IMR-90 (cell line): ENCODE data around the gene KLHL3. TPM values are rescaled to one million over a fixed set of nuclear protein-coding genes. Genes with fewer than 3 reads are reported as not detected.

ENCODE experiments used
- ATAC-seq: fragments of 200-7000 bp; cut with Tn5 transposase; 2 replicates; pipeline ENCODE4 v1.9.1; 2020; ENCODE audit warnings: low read depth, mild to moderate bottlenecking, moderate library complexity
- BruUV-seq: library from RNA; stranded (reverse); fragments of 400-500 nt; replicated peaks from 2 replicates; lab custom pipeline; 2021; lab: Mats Ljungman, UMichigan
- CTCF ChIA-PET: fragments of 300-600 bp; formaldehyde crosslinking; extraction: SDS; loops from one replicate; lab custom pipeline; 2021; ENCODE audit warnings: antibody characterized with exemption; lab: Yijun Ruan, JAX
- POLR2A ChIA-PET: fragments of 300-600 bp; sonication (Branson Sonifier 250); formaldehyde crosslinking; loops from one replicate; lab custom pipeline; 2022; ENCODE audit warnings: antibody characterized with exemption; ENCODE audit not compliant: unreplicated experiment; lab: Charles Lee
- DNase-seq: peaks from one replicate; pipeline ENCODE4 v3.0.0; 2013
- H2AFZ ChIP-seq: replicated peaks from 2 replicates; pipeline ENCODE3; 2013; ENCODE audit warnings: low read length, mild to moderate bottlenecking; ENCODE audit not compliant: poor library complexity
- H2AK5ac ChIP-seq: 2 replicates; pipeline ENCODE4 v1.6.1; 2013; ENCODE audit warnings: low read depth, low read length, inconsistent platforms
- H2AK9ac ChIP-seq: replicated peaks from 2 replicates; pipeline ENCODE3; 2013; ENCODE audit warnings: mild to moderate bottlenecking, low read depth, low read length, moderate library complexity; ENCODE audit not compliant: poor library complexity
- H2BK120ac ChIP-seq: 2 replicates; pipeline ENCODE4 v1.6.1; 2013; ENCODE audit warnings: low read depth, low read length, inconsistent platforms
- H2BK15ac ChIP-seq: 3 replicates; pipeline ENCODE4 v1.6.1; 2013; ENCODE audit warnings: low read depth, low read length, inconsistent platforms
- H2BK20ac ChIP-seq: 2 replicates; pipeline ENCODE4 v1.6.1; 2013; ENCODE audit warnings: low read depth, mild to moderate bottlenecking, inconsistent platforms, low read length, moderate library complexity
- H2BK5ac ChIP-seq: 2 replicates; pipeline ENCODE4 v1.6.1; 2013; ENCODE audit warnings: mild to moderate bottlenecking, low read depth, low read length, inconsistent platforms; ENCODE audit not compliant: poor library complexity, severe bottlenecking
- H3K14ac ChIP-seq: replicated peaks from 2 replicates; pipeline ENCODE4 v1.6.1; 2013; ENCODE audit warnings: low read depth, low read length, inconsistent platforms
- H3K18ac ChIP-seq: 2 replicates; pipeline ENCODE4 v1.6.1; 2013; ENCODE audit warnings: low read depth, low read length, control low read depth
- H3K23ac ChIP-seq: 2 replicates; pipeline ENCODE4 v1.6.1; 2013; ENCODE audit warnings: low read depth, low read length, inconsistent platforms
- H3K27ac ChIP-seq: 2 replicates; pipeline ENCODE4 v1.5.1; 2013; ENCODE audit warnings: mild to moderate bottlenecking, control low read depth, low read length; ENCODE audit not compliant: insufficient read depth
- H3K27me3 ChIP-seq: 2 replicates; pipeline ENCODE4 v1.6.1; 2013; ENCODE audit warnings: low read length; ENCODE audit not compliant: control insufficient read depth, insufficient read depth
- H3K36me3 ChIP-seq: 2 replicates; pipeline ENCODE4 v1.6.1; 2013; ENCODE audit warnings: low read length, mixed read lengths; ENCODE audit not compliant: control insufficient read depth, insufficient read depth
- H3K4ac ChIP-seq: 2 replicates; pipeline ENCODE4 v1.6.1; 2013; ENCODE audit warnings: low read depth, low read length, inconsistent platforms
- H3K4me1 ChIP-seq: 2 replicates; pipeline ENCODE4 v1.6.1; 2013; ENCODE audit warnings: low read length, mixed read lengths; ENCODE audit not compliant: control insufficient read depth, insufficient read depth
- H3K4me2 ChIP-seq: 2 replicates; pipeline ENCODE4 v1.6.1; 2013; ENCODE audit warnings: low read depth, mild to moderate bottlenecking, control low read depth, low read length, moderate library complexity
- H3K4me3 ChIP-seq: 2 replicates; pipeline ENCODE4 v1.5.1; 2013; ENCODE audit warnings: low read depth, mild to moderate bottlenecking, control low read depth, low read length, moderate library complexity; ENCODE audit not compliant: insufficient read depth
- H3K56ac ChIP-seq: 2 replicates; pipeline ENCODE4 v1.6.1; 2013; ENCODE audit warnings: low read length, inconsistent platforms; ENCODE audit not compliant: insufficient read depth; ENCODE audit errors: extremely low read depth
- H3K79me1 ChIP-seq, 2 experiments: 2 replicates each; pipeline ENCODE4 v1.6.1; 2013; ENCODE audit warnings: low read length in 2 of 2, inconsistent platforms in 1 of 2, low read depth in 1 of 2
- H3K9ac ChIP-seq: 2 replicates; pipeline ENCODE4 v1.6.1; 2013; ENCODE audit warnings: low read depth, low read length, control low read depth
- H3K9me1 ChIP-seq: 2 replicates; pipeline ENCODE4 v1.6.1; 2013; ENCODE audit warnings: low read length, inconsistent platforms; ENCODE audit not compliant: insufficient read depth
- H3K9me3 ChIP-seq: 2 replicates; pipeline ENCODE4 v1.6.1; 2013; ENCODE audit warnings: low read length; ENCODE audit not compliant: control insufficient read depth, insufficient read depth
- H4K20me1 ChIP-seq: 2 replicates; pipeline ENCODE4 v1.6.1; 2013; ENCODE audit warnings: low read length, inconsistent platforms; ENCODE audit not compliant: insufficient read depth
- H4K5ac ChIP-seq: 2 replicates; pipeline ENCODE4 v1.6.1; 2013; ENCODE audit warnings: mild to moderate bottlenecking, low read depth, low read length, control low read depth
- H4K8ac ChIP-seq, 2 experiments: 2 replicates each; pipeline ENCODE4 v1.6.1; 2013; ENCODE audit warnings: low read depth in 2 of 2, low read length in 2 of 2, control low read depth in 1 of 2, inconsistent platforms in 1 of 2
- H4K91ac ChIP-seq: 2 replicates; pipeline ENCODE4 v1.6.1; 2013; ENCODE audit warnings: low read depth, low read length, inconsistent platforms; ENCODE audit not compliant: insufficient read depth
- BHLHE40 ChIP-seq: fragments of 150-350 bp; IDR thresholded peaks from 2 replicates; pipeline ENCODE4 v1.6.1; 2016; ENCODE audit warnings: mild to moderate bottlenecking, low read depth, low read length
- CEBPB ChIP-seq: IDR thresholded peaks from 2 replicates; pipeline ENCODE4 v1.6.1; 2012; ENCODE audit warnings: low read depth, low read length, improper control_type of control experiment
- ELK1 ChIP-seq: fragments of 150-350 bp; IDR thresholded peaks from 2 replicates; pipeline ENCODE4 v1.6.1; 2016; ENCODE audit warnings: low read depth, mild to moderate bottlenecking, low read length, moderate library complexity, borderline replicate concordance
- FOS ChIP-seq: fragments of 150-350 bp; IDR thresholded peaks from 2 replicates; pipeline ENCODE4 v1.6.1; 2016; ENCODE audit warnings: low read depth, low read length
- MAFK ChIP-seq: IDR thresholded peaks from 2 replicates; pipeline ENCODE4 v1.6.1; 2012; ENCODE audit warnings: low read depth, low read length, improper control_type of control experiment
- MAZ ChIP-seq: IDR thresholded peaks from 2 replicates; pipeline ENCODE4 v1.6.1; 2012; ENCODE audit warnings: low read depth, mild to moderate bottlenecking, low read length, improper control_type of control experiment, moderate library complexity, borderline replicate concordance
- MXI1 ChIP-seq: IDR thresholded peaks from 2 replicates; pipeline ENCODE4 v1.6.1; 2012; ENCODE audit warnings: low read depth, mild to moderate bottlenecking, low read length, moderate library complexity, borderline replicate concordance
- NFE2L2 ChIP-seq: fragments of 150-350 bp; IDR thresholded peaks from 2 replicates; pipeline ENCODE4 v1.6.1; 2016; ENCODE audit warnings: low read depth, mild to moderate bottlenecking, low read length
- POLR2A ChIP-seq: IDR thresholded peaks from 2 replicates; pipeline ENCODE4 v1.6.1; 2012; ENCODE audit warnings: mild to moderate bottlenecking, low read depth, low read length
- RAD21 ChIP-seq: IDR thresholded peaks from 2 replicates; pipeline ENCODE4 v1.6.1; 2012; ENCODE audit warnings: low read length, improper control_type of control experiment
- RCOR1 ChIP-seq: IDR thresholded peaks from 2 replicates; pipeline ENCODE4 v1.6.1; 2012; ENCODE audit warnings: mild to moderate bottlenecking, low read length, improper control_type of control experiment; ENCODE audit not compliant: insufficient replicate concordance
- RFX5 ChIP-seq: IDR thresholded peaks from 2 replicates; pipeline ENCODE4 v1.8.0; 2012; ENCODE audit warnings: low read depth, mild to moderate bottlenecking, low read length, moderate library complexity
- SMC3 ChIP-seq: fragments of 150-350 bp; IDR thresholded peaks from 2 replicates; pipeline ENCODE4 v1.6.1; 2016; ENCODE audit warnings: low read depth, mild to moderate bottlenecking, antibody characterized with exemption, low read length, moderate library complexity
- USF2 ChIP-seq: fragments of 150-350 bp; IDR thresholded peaks from 2 replicates; pipeline ENCODE4 v1.6.1; 2017; ENCODE audit warnings: mild to moderate bottlenecking, antibody characterized with exemption, low read length, low read depth
- WGBS, 2 experiments: methylation state at CpG; one replicate each; pipeline versions ENCODE4 v1.1.5 to v1.1.7; 2013; ENCODE audit warnings: missing lambda C conversion rate in 2 of 2; ENCODE audit not compliant: insufficient read length in 1 of 2; ENCODE audit errors: extremely low coverage in 2 of 2; 5-methylcytosine and 5-hydroxymethylcytosine counted together
- dilution Hi-C: fragments of 300-500 bp; cut with HindIII; formaldehyde crosslinking; loops from one replicate; pipeline ENCODE4 v1.14.3; 2018; ENCODE audit warnings: low sequenced_read_pairs; ENCODE audit not compliant: unreplicated experiment
- in situ Hi-C: fragments of 300-500 bp; cut with MboI; formaldehyde crosslinking; loops from 3 replicates; pipeline ENCODE4 v1.14.3; 2019; ENCODE audit warnings: low sequenced_read_pairs, inconsistent platforms, mixed read lengths
- intact Hi-C: fragments of 100-400 bp; cut with micrococcal nuclease; formaldehyde crosslinking; loops from 2 replicates; pipeline ENCODE4 v1.10.0; 2022
- polyA plus RNA-seq, 3 experiments: library from polyadenylated mRNA; depleted of rRNA; stranded (reverse); fragments of >200 nt; gene quantifications; 2 replicates each; pipeline ENCODE4 v1.2.3, GENCODE V29; 2012; ENCODE audit warnings: low replicate concordance in 1 of 3
- total RNA-seq: library from RNA; depleted of rRNA; stranded (reverse); fragments of >200 nt; gene quantifications from 2 replicates; pipeline ENCODE4 v1.2.3, GENCODE V29; 2012

Gene KLHL3
- total and polyA plus RNA-seq, 2 of the 4 experiments (the other 2 are of a cell fraction), result 2.3 to 4.1 TPM

- intact Hi-C loops, result no loop called here
- CTCF ChIA-PET, result no interaction called here
These were observed 98.8 kb downstream of the KLHL3 start for GRCh38 chr5:137636830-137637714.

More at GRCh38 chr5:137636830-137637714, 98.8 kb downstream of the KLHL3 start:
- Histone ChIP-seq H2BK15ac (no peak overlapping the region), H3K9ac (no peak overlapping the region), H3K4ac (no peak overlapping the region), H3K36me3 (no peaks in the 10 kb centered on the region), H3K4me1 (no peaks in the 10 kb centered on the region), H3K23ac (no peak overlapping the region), H3K14ac (no peak overlapping the region), H3K4me2 (no peak overlapping the region), H3K9me1 (peaks cover 2% of the 10 kb centered on the region; the same call in 1 of the 2 replicates), H4K5ac (no peak overlapping the region), H2BK120ac (no peak overlapping the region), H3K56ac (no peak overlapping the region), H4K91ac (no peak overlapping the region), H2AK5ac (no peak overlapping the region), H2AK9ac (no peak overlapping the region), H4K20me1 (no peaks in the 10 kb centered on the region), H2AFZ (no peak overlapping the region), H3K79me1 (no peaks in the 10 kb centered on the region), H3K18ac (no peak overlapping the region), H2BK20ac (no peak overlapping the region), H3K27ac (no peak overlapping the region), H3K27me3 (no peaks in the 10 kb centered on the region; the same call in none of the 2 replicates), H4K8ac (no peak overlapping the region), H3K4me3 (no peak overlapping the region), H3K9me3 (no peaks in the 10 kb centered on the region), H2BK5ac (no peak overlapping the region)
- dilution Hi-C loops (no loop called here), in situ Hi-C loops (loop anchor here (25.0 kb wide), 2 partner anchors 425 to 500 kb away; partner anchors contain the start of gene NME5)
- TF ChIP-seq POLR2A (no peak), MAFK (no peak), RCOR1 (no peak), RAD21 (no peak), NFE2L2 (no peak), CEBPB (no peak), RFX5 (no peak), FOS (no peak), BHLHE40 (no peak), SMC3 (no peak), ELK1 (no peak), USF2 (no peak), MAZ (no peak), MXI1 (no peak)
- DNase-seq (no peak), ATAC-seq (no peak)
- POLR2A ChIA-PET, result no interaction called here
- no TSS peak for BruUV-seq
- WGBS, 2 experiments, result 93% methylated on average over 8 of the region's 15 CpGs; no CpG with 5 or more reads in 1 of the 2 experiments
